ENCODE results near the gene PPP1R9B.

DNA sequence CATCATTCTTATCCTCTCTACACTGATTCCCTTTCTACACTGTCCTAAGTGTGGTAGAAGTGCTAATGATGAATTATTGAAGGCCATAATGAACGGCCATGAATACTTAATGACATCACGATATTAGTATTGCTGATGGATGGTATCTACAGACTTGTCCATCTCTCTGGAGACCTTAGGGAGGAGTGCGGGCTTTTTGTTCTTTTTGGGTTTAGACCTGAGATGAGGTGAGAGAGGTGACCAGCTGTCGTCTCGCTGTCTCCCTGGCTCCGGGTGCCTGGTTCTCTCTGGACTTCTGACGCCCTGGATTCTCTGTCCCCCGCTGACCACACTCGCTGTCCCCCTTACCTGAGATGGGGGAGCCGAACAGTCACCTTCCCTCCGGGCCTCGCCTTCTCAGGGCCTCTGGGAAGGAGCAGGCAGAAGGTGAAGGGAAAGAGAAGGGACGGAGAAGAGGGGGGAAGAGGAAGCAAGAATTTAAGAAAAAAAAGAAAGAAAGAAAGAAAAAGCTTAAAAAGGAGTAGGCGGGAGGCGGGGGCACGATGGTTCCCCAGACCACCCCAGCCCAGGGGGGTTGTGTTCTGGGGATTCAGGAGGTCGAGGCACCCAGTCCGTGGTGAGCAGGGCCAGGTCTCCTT is 32.4 kb upstream of the PPP1R9B start:
- TF ChIP-seq, protein P1, sequence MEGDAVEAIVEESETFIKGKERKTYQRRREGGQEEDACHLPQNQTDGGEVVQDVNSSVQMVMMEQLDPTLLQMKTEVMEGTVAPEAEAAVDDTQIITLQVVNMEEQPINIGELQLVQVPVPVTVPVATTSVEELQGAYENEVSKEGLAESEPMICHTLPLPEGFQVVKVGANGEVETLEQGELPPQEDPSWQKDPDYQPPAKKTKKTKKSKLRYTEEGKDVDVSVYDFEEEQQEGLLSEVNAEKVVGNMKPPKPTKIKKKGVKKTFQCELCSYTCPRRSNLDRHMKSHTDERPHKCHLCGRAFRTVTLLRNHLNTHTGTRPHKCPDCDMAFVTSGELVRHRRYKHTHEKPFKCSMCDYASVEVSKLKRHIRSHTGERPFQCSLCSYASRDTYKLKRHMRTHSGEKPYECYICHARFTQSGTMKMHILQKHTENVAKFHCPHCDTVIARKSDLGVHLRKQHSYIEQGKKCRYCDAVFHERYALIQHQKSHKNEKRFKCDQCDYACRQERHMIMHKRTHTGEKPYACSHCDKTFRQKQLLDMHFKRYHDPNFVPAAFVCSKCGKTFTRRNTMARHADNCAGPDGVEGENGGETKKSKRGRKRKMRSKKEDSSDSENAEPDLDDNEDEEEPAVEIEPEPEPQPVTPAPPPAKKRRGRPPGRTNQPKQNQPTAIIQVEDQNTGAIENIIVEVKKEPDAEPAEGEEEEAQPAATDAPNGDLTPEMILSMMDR (IDR thresholded peaks at IDR 0.05): no peak
- no peak for TF ChIP-seq POLR2A (IDR thresholded peaks at IDR 0.05)

Measured in breast epithelium (tissue), 3 donors.